ENCODE measurements around the gene DCHS1. TPM values are rescaled to one million over a fixed set of nuclear protein-coding genes. Genes with fewer than 3 reads are reported as not detected.
A peak's percentile ranks its signal among the peaks of the same experiment; 100 is the strongest.

The DCHS1 gene
- total RNA-seq, 2 donors from 2014 or later: 1.8 to 8.0 TPM

GRCh38 chr11:6650104-6650503, 5.5 kb downstream of the DCHS1 start:
- DNase-seq (no peak), ATAC-seq (no peak)
- Mint-ChIP-seq H3K36me3 (ENCODE audit: low read depth) (no peaks in the 10 kb centered on the region), H3K4me1 (no peaks in the 10 kb centered on the region), H3K27me3 (no peaks in the 10 kb centered on the region), H3K27ac (no peak overlapping the region), H3K4me3 (no peak overlapping the region)
- H3K9me3 ChIP-seq (ENCODE audit: control insufficient read depth, low read length, poor library complexity, severe bottlenecking): no peaks in the 10 kb centered on the region

- no peak for DNase-seq
- H3K27ac Mint-ChIP-seq: no peak overlapping the region
- H3K9me3 ChIP-seq (ENCODE audit: control insufficient read depth, low read length, poor library complexity, severe bottlenecking): no peaks in the 10 kb centered on the region
- no peaks in the 10 kb centered on the region for H3K36me3 Mint-ChIP-seq (ENCODE audit: low read depth)
- no peaks in the 10 kb centered on the region for H3K4me1 Mint-ChIP-seq
- no peaks in the 10 kb centered on the region for H3K27me3 Mint-ChIP-seq
- ATAC-seq: no peak
- no peak overlapping the region for H3K4me3 Mint-ChIP-seq
These were observed 7.1 kb downstream of the DCHS1 start for GRCh38 chr11:6648501-6648900.

GRCh38 chr11:6647836-6648235, 7.8 kb downstream of the DCHS1 start:
- DNase-seq (no peak), ATAC-seq (no peak)
- no peaks in the 10 kb centered on the region for H3K9me3 ChIP-seq (ENCODE audit: control insufficient read depth, low read length, poor library complexity, severe bottlenecking)
- H3K4me3 Mint-ChIP-seq: no peak overlapping the region
- no peak overlapping the region for H3K27ac Mint-ChIP-seq
- H3K36me3 Mint-ChIP-seq (ENCODE audit: low read depth): no peaks in the 10 kb centered on the region
- H3K27me3 Mint-ChIP-seq: no peaks in the 10 kb centered on the region
- no peaks in the 10 kb centered on the region for H3K4me1 Mint-ChIP-seq

GRCh38 chr11:6646918-6647679, 8.5 kb downstream of the DCHS1 start:
- no peaks in the 10 kb centered on the region for H3K4me1 Mint-ChIP-seq
- H3K27ac Mint-ChIP-seq: no peak overlapping the region
- peak; percentile 68 for ATAC-seq
- no peak for DNase-seq
- H3K9me3 ChIP-seq (ENCODE audit: control insufficient read depth, low read length, poor library complexity, severe bottlenecking): no peaks in the 10 kb centered on the region
- no peaks in the 10 kb centered on the region for H3K27me3 Mint-ChIP-seq
- no peaks in the 10 kb centered on the region for H3K36me3 Mint-ChIP-seq (ENCODE audit: low read depth)
- no peak overlapping the region for H3K4me3 Mint-ChIP-seq

- Mint-ChIP-seq H3K4me3 (no peak overlapping the region), H3K4me1 (no peaks in the 10 kb centered on the region), H3K36me3 (ENCODE audit: low read depth) (no peaks in the 10 kb centered on the region), H3K27me3 (no peaks in the 10 kb centered on the region), H3K27ac (no peak overlapping the region)
- H3K9me3 ChIP-seq (ENCODE audit: control insufficient read depth, low read length, poor library complexity, severe bottlenecking): no peaks in the 10 kb centered on the region
- ATAC-seq (no peak), DNase-seq (no peak)
These were observed 9.1 kb downstream of the DCHS1 start for GRCh38 chr11:6646576-6646917.

GRCh38 chr11:6646071-6646470, 9.5 kb downstream of the DCHS1 start:
- Mint-ChIP-seq H3K27me3 (no peaks in the 10 kb centered on the region), H3K4me3 (no peak overlapping the region), H3K36me3 (ENCODE audit: low read depth) (no peaks in the 10 kb centered on the region), H3K4me1 (no peaks in the 10 kb centered on the region), H3K27ac (no peak overlapping the region)
- H3K9me3 ChIP-seq (ENCODE audit: control insufficient read depth, low read length, poor library complexity, severe bottlenecking): no peaks in the 10 kb centered on the region
- DNase-seq (no peak), ATAC-seq (no peak)

- no peaks in the 10 kb centered on the region for H3K9me3 ChIP-seq (ENCODE audit: control insufficient read depth, low read length, poor library complexity, severe bottlenecking)
- Mint-ChIP-seq H3K4me3 (no peak overlapping the region), H3K27ac (no peak overlapping the region), H3K27me3 (no peaks in the 10 kb centered on the region), H3K4me1 (peaks cover 4% of the 10 kb centered on the region), H3K36me3 (ENCODE audit: low read depth) (no peaks in the 10 kb centered on the region)
- DNase-seq: no peak
- ATAC-seq: no peak
These were observed 12.7 kb downstream of the DCHS1 start for GRCh38 chr11:6642957-6643356.

- Mint-ChIP-seq H3K4me1 (peaks cover 4% of the 10 kb centered on the region), H3K27me3 (no peaks in the 10 kb centered on the region), H3K36me3 (ENCODE audit: low read depth) (no peaks in the 10 kb centered on the region), H3K4me3 (no peak overlapping the region), H3K27ac (no peak overlapping the region)
- ATAC-seq (no peak), DNase-seq (no peak)
- H3K9me3 ChIP-seq (ENCODE audit: control insufficient read depth, low read length, poor library complexity, severe bottlenecking): no peaks in the 10 kb centered on the region
These were observed 14.5 kb downstream of the DCHS1 start for GRCh38 chr11:6640985-6641701.

- no peaks in the 10 kb centered on the region for H3K36me3 Mint-ChIP-seq (ENCODE audit: low read depth)
- H3K4me1 Mint-ChIP-seq: peaks cover 4% of the 10 kb centered on the region
- DNase-seq (no peak), ATAC-seq (no peak)
- H3K9me3 ChIP-seq (ENCODE audit: control insufficient read depth, low read length, poor library complexity, severe bottlenecking): no peaks in the 10 kb centered on the region
- no peak overlapping the region for H3K4me3 Mint-ChIP-seq
- H3K27me3 Mint-ChIP-seq: no peaks in the 10 kb centered on the region
- no peak overlapping the region for H3K27ac Mint-ChIP-seq
These were observed 15.3 kb downstream of the DCHS1 start for GRCh38 chr11:6640036-6640984.

- Mint-ChIP-seq H3K36me3 (ENCODE audit: low read depth) (no peaks in the 10 kb centered on the region), H3K27me3 (no peaks in the 10 kb centered on the region), H3K4me1 (peaks cover 4% of the 10 kb centered on the region), H3K27ac (no peak overlapping the region), H3K4me3 (no peak overlapping the region)
- DNase-seq (no peak), ATAC-seq (no peak)
- no peaks in the 10 kb centered on the region for H3K9me3 ChIP-seq (ENCODE audit: control insufficient read depth, low read length, poor library complexity, severe bottlenecking)
These were observed 17.2 kb downstream of the DCHS1 start for GRCh38 chr11:6638429-6638828.

GRCh38 chr11:6637871-6638270, 17.7 kb downstream of the DCHS1 start:
- no peaks in the 10 kb centered on the region for H3K36me3 Mint-ChIP-seq (ENCODE audit: low read depth)
- H3K4me1 Mint-ChIP-seq: peaks cover 4% of the 10 kb centered on the region
- H3K27me3 Mint-ChIP-seq: no peaks in the 10 kb centered on the region
- H3K9me3 ChIP-seq (ENCODE audit: control insufficient read depth, low read length, poor library complexity, severe bottlenecking): no peaks in the 10 kb centered on the region
- no peak overlapping the region for H3K4me3 Mint-ChIP-seq
- ATAC-seq: no peak
- DNase-seq: no peak
- H3K27ac Mint-ChIP-seq: no peak overlapping the region

- no peak overlapping the region for H3K4me3 Mint-ChIP-seq
- ATAC-seq: no peak
- no peak overlapping the region for H3K27ac Mint-ChIP-seq
- H3K4me1 Mint-ChIP-seq: peaks cover 8% of the 10 kb centered on the region
- no peaks in the 10 kb centered on the region for H3K9me3 ChIP-seq (ENCODE audit: control insufficient read depth, low read length, poor library complexity, severe bottlenecking)
- no peaks in the 10 kb centered on the region for H3K36me3 Mint-ChIP-seq (ENCODE audit: low read depth)
- H3K27me3 Mint-ChIP-seq: no peaks in the 10 kb centered on the region
- DNase-seq: no peak
These were observed 19.1 kb downstream of the DCHS1 start for GRCh38 chr11:6636480-6636879.

Data from T-helper 17 cell (primary cell).